Measurements from ENCODE around the gene KBTBD13. TPM values are rescaled to one million over a fixed set of nuclear protein-coding genes. Genes with fewer than 3 reads are reported as not detected.
A peak's percentile ranks its signal among the peaks of the same experiment; 100 is the strongest.

KBTBD13 gene
- total RNA-seq, 3 donors from 2014 or later (not counting 1 experiment from before 2014, with no cell fraction given), result not detected

DNA sequence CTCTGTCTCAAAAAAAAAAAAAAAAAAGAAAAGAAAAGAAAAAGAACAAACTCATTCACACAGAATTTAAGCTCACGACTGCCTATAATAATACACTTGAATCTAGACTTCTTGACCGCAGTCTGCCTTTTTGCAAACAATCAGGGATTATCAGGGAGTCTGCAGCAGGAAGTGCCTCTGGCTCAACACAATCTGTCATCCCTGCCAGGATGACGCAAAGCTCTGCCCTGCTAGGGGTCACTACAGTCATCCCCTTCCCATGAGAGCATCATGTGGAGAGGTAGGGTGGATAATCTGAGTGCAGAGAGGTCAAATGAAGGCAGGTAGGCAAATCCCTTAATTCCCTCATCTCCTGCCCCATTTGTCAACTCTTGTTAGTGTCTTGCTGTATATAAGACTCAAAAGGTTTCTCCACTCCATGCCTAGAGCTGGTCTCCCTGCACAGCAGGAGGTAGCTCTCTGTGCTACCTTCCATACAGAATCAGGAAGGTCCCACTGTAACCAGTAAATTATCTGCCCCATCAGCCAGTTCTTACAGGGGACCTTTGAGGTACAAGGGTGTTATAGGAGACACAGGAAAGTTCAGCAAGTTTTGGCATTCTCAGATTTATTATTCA, 34.2 kb downstream of the KBTBD13 start:
- no peak overlapping the region for H3K4me3 Mint-ChIP-seq
- no peaks in the 10 kb centered on the region for H3K27me3 ChIP-seq (ENCODE audit: control insufficient read depth, insufficient read depth, low read length)
- no peak overlapping the region for H3K27ac ChIP-seq (ENCODE audit: low read length)
- H3K4me3 ChIP-seq (ENCODE audit: low read length), result no peak overlapping the region
- no peaks in the 10 kb centered on the region for H3K9me3 ChIP-seq (ENCODE audit: control insufficient read depth, insufficient read depth, low read length)
- H3K4me1 ChIP-seq (ENCODE audit: control insufficient read depth, insufficient read depth, low read length), result no peaks in the 10 kb centered on the region
- no peaks in the 10 kb centered on the region for H3K9me3 Mint-ChIP-seq
- DNase-seq (no peak), ATAC-seq (no peak)
- 94% methylated on average over 3 of the region's 3 CpGs for WGBS (ENCODE audit: insufficient coverage)
- TF ChIP-seq, protein P1, sequence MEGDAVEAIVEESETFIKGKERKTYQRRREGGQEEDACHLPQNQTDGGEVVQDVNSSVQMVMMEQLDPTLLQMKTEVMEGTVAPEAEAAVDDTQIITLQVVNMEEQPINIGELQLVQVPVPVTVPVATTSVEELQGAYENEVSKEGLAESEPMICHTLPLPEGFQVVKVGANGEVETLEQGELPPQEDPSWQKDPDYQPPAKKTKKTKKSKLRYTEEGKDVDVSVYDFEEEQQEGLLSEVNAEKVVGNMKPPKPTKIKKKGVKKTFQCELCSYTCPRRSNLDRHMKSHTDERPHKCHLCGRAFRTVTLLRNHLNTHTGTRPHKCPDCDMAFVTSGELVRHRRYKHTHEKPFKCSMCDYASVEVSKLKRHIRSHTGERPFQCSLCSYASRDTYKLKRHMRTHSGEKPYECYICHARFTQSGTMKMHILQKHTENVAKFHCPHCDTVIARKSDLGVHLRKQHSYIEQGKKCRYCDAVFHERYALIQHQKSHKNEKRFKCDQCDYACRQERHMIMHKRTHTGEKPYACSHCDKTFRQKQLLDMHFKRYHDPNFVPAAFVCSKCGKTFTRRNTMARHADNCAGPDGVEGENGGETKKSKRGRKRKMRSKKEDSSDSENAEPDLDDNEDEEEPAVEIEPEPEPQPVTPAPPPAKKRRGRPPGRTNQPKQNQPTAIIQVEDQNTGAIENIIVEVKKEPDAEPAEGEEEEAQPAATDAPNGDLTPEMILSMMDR (IDR thresholded peaks at IDR 0.05), result no peak
- H3K36me3 ChIP-seq (ENCODE audit: control insufficient read depth, insufficient read depth, low read length), result peaks cover 30% of the 10 kb centered on the region
- H3K36me3 Mint-ChIP-seq, result no peaks in the 10 kb centered on the region
- intact Hi-C loops (cut with micrococcal nuclease), result no loop called here
- peak overlapping the region; percentile 21 to 58 for H3K27ac Mint-ChIP-seq
- H3K27me3 Mint-ChIP-seq (ENCODE audit: low read depth in 2 of 2), result no peaks in the 10 kb centered on the region
- peaks cover 0 to 7% of the 10 kb centered on the region in 2 donors for H3K4me1 Mint-ChIP-seq

DNA sequence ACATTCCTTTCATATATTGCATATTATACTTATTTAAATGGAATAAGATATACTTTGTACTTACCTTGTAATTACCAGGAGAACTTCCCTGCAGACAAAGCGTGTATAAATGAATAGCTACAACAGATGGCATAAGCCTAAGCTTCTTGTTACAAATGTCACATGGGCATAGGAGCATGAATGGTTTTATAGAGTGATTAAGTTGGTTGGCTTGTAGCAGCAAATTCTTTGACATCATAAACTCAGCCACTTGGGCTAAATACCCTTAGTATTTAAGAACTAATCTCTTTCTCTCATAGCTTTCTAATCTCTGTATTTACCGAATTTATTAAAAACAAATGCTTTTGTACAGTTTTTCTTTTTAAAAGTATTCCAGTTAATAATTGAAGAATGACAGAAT, 38.5 kb downstream of the KBTBD13 start, which contains the start of gene UBAP1L:
Gene UBAP1L (minus strand): TSS at position 115 of the 400 bp plus-strand sequence. CDS start 8,985 bp downstream, outside the sequence.
- Mint-ChIP-seq H3K4me3 (no peak within 1 kb of the TSS), H3K27me3 (ENCODE audit: low read depth in 2 of 2) (no peaks in the 10 kb centered on the region), H3K36me3 (no peaks in the 10 kb centered on the region), H3K4me1 (peaks cover 0 to 7% of the 10 kb centered on the region in 2 donors), H3K9me3 (no peaks in the 10 kb centered on the region), H3K27ac (no peak within 1 kb of the TSS)
- no peak for ATAC-seq
- intact Hi-C loops (cut with micrococcal nuclease), result no loop called here
- no peaks in the 10 kb centered on the region for H3K4me1 ChIP-seq (ENCODE audit: control insufficient read depth, insufficient read depth, low read length)
- 100% methylated on average over 1 of the region's 2 CpGs for WGBS (ENCODE audit: insufficient coverage)
- H3K4me3 ChIP-seq (ENCODE audit: low read length), result no peak within 1 kb of the TSS
- no peak for DNase-seq
- H3K9me3 ChIP-seq (ENCODE audit: control insufficient read depth, insufficient read depth, low read length), result no peaks in the 10 kb centered on the region
- no peaks in the 10 kb centered on the region for H3K27me3 ChIP-seq (ENCODE audit: control insufficient read depth, insufficient read depth, low read length)
- H3K36me3 ChIP-seq (ENCODE audit: control insufficient read depth, insufficient read depth, low read length), result peaks cover 55% of the 10 kb centered on the region
- TF ChIP-seq, protein P1 (IDR thresholded peaks at IDR 0.05), result no peak
- no peak within 1 kb of the TSS for H3K27ac ChIP-seq (ENCODE audit: low read length)

DNA sequence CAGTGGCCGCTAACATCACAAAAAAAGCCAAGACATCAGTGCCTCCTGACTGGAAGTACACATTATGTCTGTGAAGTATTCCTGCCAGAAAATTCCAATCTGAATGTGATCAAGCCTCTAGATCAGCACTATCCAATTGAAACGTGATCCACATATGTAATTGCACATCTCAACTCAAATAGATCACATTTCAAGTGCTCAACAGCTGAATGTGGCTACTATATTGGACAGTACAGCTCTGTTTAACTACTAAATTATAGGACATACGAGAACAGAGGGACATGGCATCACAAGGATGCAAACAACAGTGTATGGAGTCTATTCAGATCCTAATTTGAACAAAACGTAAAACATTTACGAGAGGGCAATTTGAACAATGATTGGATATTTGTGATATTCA, 39.0 kb downstream of the KBTBD13 start:
- no peak overlapping the region for H3K4me3 Mint-ChIP-seq
- H3K27me3 Mint-ChIP-seq (ENCODE audit: low read depth in 2 of 2), result no peaks in the 10 kb centered on the region
- intact Hi-C loops (cut with micrococcal nuclease), result no loop called here
- peaks cover 0 to 7% of the 10 kb centered on the region in 2 donors for H3K4me1 Mint-ChIP-seq
- Histone ChIP-seq H3K36me3 (ENCODE audit: control insufficient read depth, insufficient read depth, low read length) (peaks cover 55% of the 10 kb centered on the region), H3K4me3 (ENCODE audit: low read length) (no peak overlapping the region), H3K27ac (ENCODE audit: low read length) (no peak overlapping the region), H3K9me3 (ENCODE audit: control insufficient read depth, insufficient read depth, low read length) (no peaks in the 10 kb centered on the region), H3K27me3 (ENCODE audit: control insufficient read depth, insufficient read depth, low read length) (no peaks in the 10 kb centered on the region), H3K4me1 (ENCODE audit: control insufficient read depth, insufficient read depth, low read length) (no peaks in the 10 kb centered on the region)
- WGBS (ENCODE audit: insufficient coverage), result 100% methylated on average over 5 of the region's 5 CpGs
- no peak overlapping the region for H3K27ac Mint-ChIP-seq
- H3K36me3 Mint-ChIP-seq, result no peaks in the 10 kb centered on the region
- H3K9me3 Mint-ChIP-seq, result no peaks in the 10 kb centered on the region
- DNase-seq (no peak), ATAC-seq (no peak)
- TF ChIP-seq, protein P1 (IDR thresholded peaks at IDR 0.05), result no peak

Other genes starting within 250 kb of the KBTBD13 start
- 10 to 100 TPM; 35.3 to 53.4 (median 49.8) TPM for gene PLEKHO2, start 234.8 kb upstream of the KBTBD13 start, total RNA-seq
- gene ANKDD1A, start 164.8 kb upstream of the KBTBD13 start, total RNA-seq, result 10 to 100 TPM; 13.7 to 16.2 (median 13.9) TPM
- gene SPG21, start 86.8 kb upstream of the KBTBD13 start, total RNA-seq, result 10 to 100 TPM; 39.6 to 52.3 (median 40.4) TPM
- gene MTFMT, start 47.1 kb upstream of the KBTBD13 start, total RNA-seq, result 10 to 100 TPM in 2 of 3 donors, 1 to 10 TPM in 1; 9.3 to 13.6 (median 12.2) TPM
- not detected for gene SLC51B, start 31.4 kb upstream of the KBTBD13 start, total RNA-seq
- not detected for gene RASL12, start 8.8 kb upstream of the KBTBD13 start, total RNA-seq
- 1 to 10 TPM; 4.3 to 8.0 (median 7.5) TPM for gene UBAP1L, start 38.5 kb downstream of the KBTBD13 start, total RNA-seq
- 10 to 100 TPM; 19.1 to 33.9 (median 26.7) TPM for gene PDCD7, start 57.1 kb downstream of the KBTBD13 start, total RNA-seq
- gene CLPX, start 108.6 kb downstream of the KBTBD13 start, total RNA-seq, result 10 to 100 TPM; 35.4 to 39.9 (median 38.2) TPM
- under 1 TPM; 0.24 to 0.61 (median 0.35) TPM for gene CILP, start 134.7 kb downstream of the KBTBD13 start, total RNA-seq
- gene PARP16, start 210.1 kb downstream of the KBTBD13 start, total RNA-seq, result 10 to 100 TPM; 11.7 to 19.3 (median 16.4) TPM
- gene RNU5A-1, start 219.3 kb downstream of the KBTBD13 start, total RNA-seq, result not detected
- gene RNU5B-1, start 227.9 kb downstream of the KBTBD13 start, total RNA-seq, result 10 to 100 TPM in 1 of 3 donors, not detected in 2; 15.0 TPM

All from natural killer cell (primary cell).